Keratinocyte (primary cell): ENCODE measurements around the gene SAFB2. TPM values are rescaled to one million over a fixed set of nuclear protein-coding genes. Genes with fewer than 3 reads are reported as not detected.

Source experiments
- DNase-seq: peaks from one replicate; pipeline ENCODE4 v3.0.0-alpha.2; 2011; ENCODE audit warnings: low read depth, missing footprints, low spot score
- FAIRE-seq: peaks from 2 replicates; lab custom pipeline; 2011; peaks lifted over from hg19 to GRCh38; lab: Jason Lieb, UNC
- H2AFZ ChIP-seq: 2 replicates; pipeline ENCODE4 v1.6.0; 2012; ENCODE audit warnings: low read length, control low read depth, inconsistent platforms; ENCODE audit not compliant: control insufficient read depth
- H3K27ac ChIP-seq: 2 replicates; pipeline ENCODE4 v1.5.1; 2011; ENCODE audit warnings: low read length; ENCODE audit not compliant: control insufficient read depth, insufficient read depth
- H3K27me3 ChIP-seq: 3 replicates; pipeline ENCODE4 v1.6.0; 2011; ENCODE audit warnings: low read length; ENCODE audit not compliant: control insufficient read depth, insufficient read depth; ENCODE audit errors: extremely low read depth
- H3K36me3 ChIP-seq, 2 experiments: 2 replicates in 1 of 2; 3 replicates in 1 of 2; pipeline ENCODE4 v1.5.1; 2011; ENCODE audit warnings: low read length in 2 of 2, mild to moderate bottlenecking in 1 of 2; ENCODE audit not compliant: control insufficient read depth in 2 of 2, insufficient read depth in 2 of 2; ENCODE audit errors: extremely low read depth in 1 of 2
- H3K4me1 ChIP-seq: 3 replicates; pipeline ENCODE4 v1.5.1; 2011; ENCODE audit warnings: low read length; ENCODE audit not compliant: control insufficient read depth, insufficient read depth; ENCODE audit errors: extremely low read depth
- H3K4me2 ChIP-seq: 3 replicates; pipeline ENCODE4 v1.6.0; 2011; ENCODE audit warnings: low read depth, low read length; ENCODE audit not compliant: control insufficient read depth, insufficient read depth; ENCODE audit errors: extremely low read depth
- H3K4me3 ChIP-seq, 3 experiments: fragments of 200-600 bp in 1 of 3; sonication (generic) in 1 of 3; 2 replicates in 2 of 3; 3 replicates in 1 of 3; pipeline ENCODE4 v1.5.1; 2011 to 2016; ENCODE audit warnings: low read length in 3 of 3, mild to moderate bottlenecking in 3 of 3, control low read depth in 2 of 3, inconsistent platforms in 1 of 3, low read depth in 1 of 3, mixed read lengths in 1 of 3, mixed run types in 1 of 3, moderate library complexity in 1 of 3; ENCODE audit not compliant: control insufficient read depth in 2 of 3, insufficient read depth in 2 of 3; ENCODE audit errors: extremely low read depth in 1 of 3
- H3K79me2 ChIP-seq: 2 replicates; pipeline ENCODE4 v1.6.0; 2012; ENCODE audit warnings: low read length; ENCODE audit not compliant: control insufficient read depth, insufficient read depth
- H3K9ac ChIP-seq: 3 replicates; pipeline ENCODE4 v1.6.0; 2011; ENCODE audit warnings: low read length; ENCODE audit not compliant: control insufficient read depth, insufficient read depth; ENCODE audit errors: extremely low read depth
- H3K9me1 ChIP-seq: 3 replicates; pipeline ENCODE4 v1.6.0; 2011; ENCODE audit warnings: low read length; ENCODE audit not compliant: control insufficient read depth, insufficient read depth; ENCODE audit errors: extremely low read depth
- H3K9me3 ChIP-seq: 2 replicates; pipeline ENCODE4 v1.5.1; 2012; ENCODE audit warnings: low read depth, low read length; ENCODE audit not compliant: control insufficient read depth
- H4K20me1 ChIP-seq: 3 replicates; pipeline ENCODE4 v1.6.0; 2011; ENCODE audit warnings: low read length; ENCODE audit not compliant: control insufficient read depth, insufficient read depth; ENCODE audit errors: extremely low read depth
- EZH2 ChIP-seq: IDR thresholded peaks from one replicate; pipeline ENCODE4 v1.6.1; 2012; ENCODE audit warnings: inconsistent platforms, mild to moderate bottlenecking, low read length, moderate library complexity
- dilution Hi-C: fragments of 300-500 bp; cut with MboI; formaldehyde crosslinking; loops from one replicate; pipeline ENCODE4 v1.7.0; 2020; ENCODE audit warnings: low sequenced_read_pairs; ENCODE audit not compliant: extremely low pct_ligation_motif_present
- polyA plus RNA-seq, 5 experiments: library from polyadenylated mRNA; depleted of rRNA in 3 of 5; stranded (reverse) in 3 of 5; stranded (forward) in 1 of 5; unstranded in 1 of 5; fragments of >200 nt; gene quantifications; 1 replicate in 1 of 5; 2 replicates in 3 of 5; 3 replicates in 1 of 5; pipeline versions ENCODE4 v1.2.1 to v1.2.3, GENCODE V29; 2011 to 2012; ENCODE audit warnings: missing spikeins in 2 of 5, low read depth in 1 of 5, low replicate concordance in 1 of 5
- TF ChIP-seq, protein P1 (sequence below), 3 experiments: IDR thresholded peaks in 1 of 3; conservative IDR thresholded peaks in 1 of 3; optimal IDR thresholded peaks in 1 of 3; 2 replicates in 2 of 3; 3 replicates in 1 of 3; pipeline versions ENCODE3 to v1.5.1; 2011; ENCODE audit warnings: low read length in 3 of 3, mild to moderate bottlenecking in 3 of 3, moderate library complexity in 2 of 3, control low read depth in 1 of 3, inconsistent platforms in 1 of 3; ENCODE audit not compliant: insufficient read depth in 2 of 3; ENCODE audit errors: extremely low read depth in 1 of 3

The SAFB2 gene
- polyA plus RNA-seq, 1 donor (not counting 4 experiments of a cell fraction or from before 2014, with no cell fraction given), result 15.3 TPM

DNA sequence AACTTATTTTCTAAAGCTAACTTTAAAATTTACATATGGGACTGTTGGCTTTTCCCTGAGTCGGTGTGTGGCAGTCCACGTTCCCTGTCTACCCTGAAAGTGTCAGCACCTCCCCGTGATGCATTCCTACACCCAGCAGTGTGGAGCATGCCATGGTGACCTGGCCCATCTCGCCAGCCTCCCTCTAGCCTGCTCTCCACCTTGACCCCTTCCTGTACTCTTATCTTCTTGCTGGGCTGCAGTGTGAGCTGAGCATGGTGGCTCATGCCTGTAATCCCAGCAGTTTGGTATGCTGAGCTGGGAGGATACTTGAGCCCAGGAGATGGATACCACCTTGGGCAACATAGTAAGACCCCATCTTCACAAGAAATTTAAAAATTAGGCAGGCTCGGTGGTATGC, 32.4 kb upstream of the SAFB2 start:
- Histone ChIP-seq H3K4me2 (no peak overlapping the region), H4K20me1 (peaks cover 1% of the 10 kb centered on the region), H3K9ac (no peak overlapping the region), H3K4me1 (no peaks in the 10 kb centered on the region), H3K9me1 (no peaks in the 10 kb centered on the region), H3K27me3 (no peaks in the 10 kb centered on the region), H2AFZ (no peak overlapping the region), H3K4me3 (no peak overlapping the region), H3K27ac (no peak overlapping the region), H3K79me2 (peaks cover 4% of the 10 kb centered on the region), H3K36me3 (peaks cover 43 to 62% of the 10 kb centered on the region in 2 experiments), H3K9me3 (no peaks in the 10 kb centered on the region)
- no peak for DNase-seq
- no peak for FAIRE-seq
- dilution Hi-C loops, result no loop called here
- no peak for TF ChIP-seq EZH2
- TF ChIP-seq, protein P1, sequence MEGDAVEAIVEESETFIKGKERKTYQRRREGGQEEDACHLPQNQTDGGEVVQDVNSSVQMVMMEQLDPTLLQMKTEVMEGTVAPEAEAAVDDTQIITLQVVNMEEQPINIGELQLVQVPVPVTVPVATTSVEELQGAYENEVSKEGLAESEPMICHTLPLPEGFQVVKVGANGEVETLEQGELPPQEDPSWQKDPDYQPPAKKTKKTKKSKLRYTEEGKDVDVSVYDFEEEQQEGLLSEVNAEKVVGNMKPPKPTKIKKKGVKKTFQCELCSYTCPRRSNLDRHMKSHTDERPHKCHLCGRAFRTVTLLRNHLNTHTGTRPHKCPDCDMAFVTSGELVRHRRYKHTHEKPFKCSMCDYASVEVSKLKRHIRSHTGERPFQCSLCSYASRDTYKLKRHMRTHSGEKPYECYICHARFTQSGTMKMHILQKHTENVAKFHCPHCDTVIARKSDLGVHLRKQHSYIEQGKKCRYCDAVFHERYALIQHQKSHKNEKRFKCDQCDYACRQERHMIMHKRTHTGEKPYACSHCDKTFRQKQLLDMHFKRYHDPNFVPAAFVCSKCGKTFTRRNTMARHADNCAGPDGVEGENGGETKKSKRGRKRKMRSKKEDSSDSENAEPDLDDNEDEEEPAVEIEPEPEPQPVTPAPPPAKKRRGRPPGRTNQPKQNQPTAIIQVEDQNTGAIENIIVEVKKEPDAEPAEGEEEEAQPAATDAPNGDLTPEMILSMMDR (optimal IDR thresholded peaks at IDR 0.05 in 1 of 3, IDR thresholded peaks at IDR 0.05 in 1 of 3, conservative IDR thresholded peaks at IDR 0.05 in 1 of 3; ENCODE audit: extremely low read depth in 1 of 3, insufficient read depth in 2 of 3, low read length in 3 of 3), result no peak

DNA sequence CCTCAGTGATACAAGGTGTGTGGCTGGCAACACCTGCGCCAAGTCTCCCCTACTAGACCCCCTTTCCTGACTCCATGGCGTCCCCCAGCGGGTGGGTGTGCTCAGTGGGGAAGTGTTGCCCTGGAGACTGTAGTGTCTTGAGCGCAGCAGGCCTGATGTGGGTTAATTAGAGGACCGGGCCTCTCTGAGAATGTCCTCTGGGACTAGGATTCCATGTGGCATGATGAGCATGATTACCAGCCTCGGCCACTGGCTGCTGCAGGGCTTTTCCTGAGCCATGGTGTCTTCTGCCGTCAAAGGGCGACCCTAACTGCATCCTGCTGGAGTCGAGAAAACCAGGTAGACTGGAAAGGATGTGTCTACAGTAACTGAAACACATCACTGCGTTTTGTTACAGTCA, 29.7 kb upstream of the SAFB2 start:
- Histone ChIP-seq H3K9me1 (no peaks in the 10 kb centered on the region), H3K36me3 (peaks cover 47 to 72% of the 10 kb centered on the region in 2 experiments), H3K79me2 (peaks cover 10% of the 10 kb centered on the region), H3K27me3 (no peaks in the 10 kb centered on the region), H2AFZ (no peak overlapping the region), H3K27ac (no peak overlapping the region), H3K4me1 (no peaks in the 10 kb centered on the region), H3K4me3 (no peak overlapping the region), H3K9me3 (no peaks in the 10 kb centered on the region), H3K4me2 (no peak overlapping the region), H4K20me1 (peaks cover 4% of the 10 kb centered on the region), H3K9ac (no peak overlapping the region)
- FAIRE-seq, result no peak
- dilution Hi-C loops, result no loop called here
- no peak for TF ChIP-seq EZH2
- TF ChIP-seq, protein P1 (optimal IDR thresholded peaks at IDR 0.05 in 1 of 3, IDR thresholded peaks at IDR 0.05 in 1 of 3, conservative IDR thresholded peaks at IDR 0.05 in 1 of 3; ENCODE audit: extremely low read depth in 1 of 3, insufficient read depth in 2 of 3, low read length in 3 of 3), result no peak
- DNase-seq, result no peak
